Heart left ventricle (tissue), 13 donors: ENCODE data around the gene FNTB.

Source experiments
- POLR2A ChIP-seq, 2 donors: fragments of 450-650 bp; IDR thresholded peaks; one replicate each; pipeline ENCODE4 v1.6.1; 2017; ENCODE audit warnings: antibody characterized with exemption in 2 of 2, mild to moderate bottlenecking in 2 of 2, moderate library complexity in 2 of 2
- TF ChIP-seq, protein P1 (sequence below), 12 donors: fragments of 200-600 bp; sonication (generic) in 4 of 12; IDR thresholded peaks; one replicate each; pipeline versions ENCODE4 v1.5.0 to v1.8.0; 2018 to 2022; ENCODE audit warnings: antibody characterized with exemption in 12 of 12, mild to moderate bottlenecking in 5 of 12
- donor health status: ischemic (EF 13 %, LVEDD 7.1; RV severe dilation, severe dysfunction).
- donor health status: DM: no; HTN: yes; CAD: no.
- donor health status: DM: no; HTN: no; CAD: no.
- donor health status: ischemic (EF 25% LVEDD 6.9; RV normal size, moderate dysfunction).
- donor health status: ischemic (EF 25% LVEDD 5.7; RV mildly dilated, moderate dysfunction).
- donor health status: ischemic (EF 35%, LVEDD 5.7; RV mildly dilated, moderate dysfunction).
- donor health status: nonischemic (EF 11% LVEDD 7.7; RV severe dilation, severe dysfunction).
- donor health status: DM: yes; HTN: yes; CAD: no.
- donor health status: PGD.
- donor health status: ischemic (EF 29% LVEDD 5.4; RV normal size, mild dysfunction).
- donor health status: nonischemic (EF 23%, LVEDD 6.1; RV moderate dilation, normal function).

DNA sequence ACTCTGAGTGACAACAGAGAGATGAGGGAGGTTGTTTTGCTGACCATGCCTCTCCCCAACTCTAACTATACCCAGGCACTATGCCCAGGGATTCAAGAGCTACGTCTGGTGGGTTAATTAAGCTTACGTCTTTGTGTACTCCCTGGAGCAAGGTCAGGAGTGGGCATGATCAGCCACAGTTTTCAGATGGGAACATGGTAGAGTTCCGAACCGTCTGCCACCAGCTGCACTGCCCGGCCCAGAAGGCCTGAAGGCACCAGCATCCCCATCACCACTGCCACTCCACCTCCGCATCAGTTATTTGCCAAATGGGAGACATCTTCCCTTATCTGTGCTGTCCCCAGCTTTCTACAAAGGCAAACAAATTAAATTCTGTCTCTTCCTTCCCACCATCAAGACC is 33.0 kb upstream of the FNTB start:
- TF ChIP-seq, protein P1, sequence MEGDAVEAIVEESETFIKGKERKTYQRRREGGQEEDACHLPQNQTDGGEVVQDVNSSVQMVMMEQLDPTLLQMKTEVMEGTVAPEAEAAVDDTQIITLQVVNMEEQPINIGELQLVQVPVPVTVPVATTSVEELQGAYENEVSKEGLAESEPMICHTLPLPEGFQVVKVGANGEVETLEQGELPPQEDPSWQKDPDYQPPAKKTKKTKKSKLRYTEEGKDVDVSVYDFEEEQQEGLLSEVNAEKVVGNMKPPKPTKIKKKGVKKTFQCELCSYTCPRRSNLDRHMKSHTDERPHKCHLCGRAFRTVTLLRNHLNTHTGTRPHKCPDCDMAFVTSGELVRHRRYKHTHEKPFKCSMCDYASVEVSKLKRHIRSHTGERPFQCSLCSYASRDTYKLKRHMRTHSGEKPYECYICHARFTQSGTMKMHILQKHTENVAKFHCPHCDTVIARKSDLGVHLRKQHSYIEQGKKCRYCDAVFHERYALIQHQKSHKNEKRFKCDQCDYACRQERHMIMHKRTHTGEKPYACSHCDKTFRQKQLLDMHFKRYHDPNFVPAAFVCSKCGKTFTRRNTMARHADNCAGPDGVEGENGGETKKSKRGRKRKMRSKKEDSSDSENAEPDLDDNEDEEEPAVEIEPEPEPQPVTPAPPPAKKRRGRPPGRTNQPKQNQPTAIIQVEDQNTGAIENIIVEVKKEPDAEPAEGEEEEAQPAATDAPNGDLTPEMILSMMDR (IDR thresholded peaks at IDR 0.05) = no peak
- no peak for TF ChIP-seq POLR2A (IDR thresholded peaks at IDR 0.05)
